ENCODE results near the gene POLR1A.
A peak's percentile ranks its signal among the peaks of the same experiment; 100 is the strongest.

Gene POLR1A

DNA sequence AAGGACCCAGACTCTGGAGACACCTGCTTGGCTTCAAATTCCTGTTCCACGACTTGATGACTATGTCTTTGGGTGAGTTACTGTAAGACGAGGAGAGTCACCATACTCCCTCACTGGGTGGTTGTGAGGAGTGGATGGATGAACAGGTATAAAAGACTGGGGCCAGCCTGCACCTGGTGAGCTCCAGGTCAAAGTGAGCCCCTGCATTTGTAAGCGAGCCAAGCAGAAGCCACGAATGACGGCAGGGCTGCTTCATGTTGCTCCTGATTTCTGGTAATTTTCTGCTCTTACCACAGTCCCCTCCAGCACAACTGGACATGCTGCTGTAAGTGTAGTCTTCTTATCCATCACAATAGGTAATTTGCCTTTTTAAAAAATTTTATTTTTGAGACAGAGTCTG lies 86.6 kb downstream of the POLR1A start:
- no peak for DNase-seq

DNA sequence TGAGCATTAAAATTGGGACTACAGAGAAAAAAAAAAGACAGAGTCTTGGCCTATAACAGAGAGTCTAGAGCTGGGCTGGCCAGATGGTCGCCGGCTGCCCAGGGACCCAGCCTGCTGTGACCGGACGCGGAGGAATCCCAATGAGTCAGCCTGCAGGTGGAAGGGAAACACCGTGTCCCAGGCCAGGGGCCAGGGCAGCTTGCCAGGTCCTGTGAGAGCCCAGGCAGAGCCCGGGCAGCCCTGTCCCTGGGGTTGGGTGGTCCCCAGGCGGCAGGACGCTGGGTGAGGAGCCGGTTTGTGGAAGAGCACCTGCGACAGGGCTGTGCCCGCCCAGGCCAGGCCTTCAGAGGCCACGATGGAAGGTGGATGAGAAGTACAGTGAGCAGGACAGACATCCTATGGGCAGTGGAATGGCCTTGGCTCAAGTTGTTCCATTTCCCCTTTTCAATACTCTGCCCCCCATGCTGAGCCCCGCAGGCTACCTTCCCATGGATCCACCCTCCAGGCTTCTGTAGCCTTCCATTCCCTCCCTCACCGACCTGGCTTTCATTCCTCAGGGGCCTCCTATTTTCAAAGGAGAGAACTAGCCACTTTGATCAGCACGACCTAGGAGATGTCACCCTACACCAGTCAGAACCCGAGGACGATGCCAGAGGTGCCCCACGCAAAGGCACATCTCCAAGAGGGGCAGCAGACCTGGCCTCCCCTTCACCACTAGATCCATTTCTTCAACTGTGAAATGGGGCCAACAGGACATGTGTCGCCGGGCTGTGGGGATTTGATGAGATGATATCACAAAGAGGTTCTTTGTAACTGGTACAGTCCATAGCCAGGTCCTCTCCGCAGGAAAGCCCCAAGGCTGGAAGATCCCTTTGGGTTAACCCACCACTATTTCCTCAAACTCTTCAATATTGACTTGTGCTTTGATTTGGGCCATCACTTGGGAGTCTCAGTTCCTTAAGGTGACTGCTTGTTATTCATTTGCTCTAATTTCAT lies 87.5 kb downstream of the POLR1A start:
- no peak for DNase-seq

DNA sequence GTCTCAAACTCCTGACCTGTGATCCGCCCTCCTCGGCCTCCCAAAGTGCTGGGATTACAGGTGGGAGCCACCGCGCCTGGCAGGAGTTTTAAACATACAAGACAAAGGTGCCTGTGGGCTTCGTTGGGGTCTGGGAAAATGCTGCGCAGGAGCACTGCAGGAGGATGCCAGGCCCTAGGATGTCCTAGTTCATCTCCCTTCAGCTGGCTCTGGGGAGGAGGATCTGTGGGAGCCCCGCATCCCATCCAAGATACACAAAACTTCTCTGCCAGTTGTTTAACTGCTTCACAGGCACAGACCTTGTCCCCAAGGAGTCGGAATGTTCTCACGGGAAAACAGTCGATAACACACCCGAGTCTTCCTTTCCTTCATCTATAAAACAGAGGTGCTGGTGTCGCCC lies 89.1 kb downstream of the POLR1A start:
- no peak for DNase-seq

DNA sequence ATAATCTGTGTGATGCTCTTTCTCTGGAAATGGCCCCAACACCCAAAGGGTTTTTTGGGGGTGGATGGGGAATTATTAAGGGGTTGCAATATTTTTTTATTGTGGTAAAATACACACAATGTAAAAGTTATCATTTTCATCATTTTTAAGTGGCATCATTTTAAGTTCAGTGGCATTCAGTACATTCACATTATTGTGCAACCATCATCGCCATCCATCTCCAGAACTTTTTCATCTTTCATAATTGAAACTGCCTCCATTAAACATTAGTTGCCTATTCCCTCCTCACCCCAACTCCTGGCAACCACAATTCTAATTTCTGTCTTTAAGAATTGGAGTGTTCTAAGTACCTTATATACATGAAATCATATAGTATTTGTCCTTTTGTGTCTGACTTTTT lies 90.0 kb downstream of the POLR1A start:
- no peak for DNase-seq

DNA sequence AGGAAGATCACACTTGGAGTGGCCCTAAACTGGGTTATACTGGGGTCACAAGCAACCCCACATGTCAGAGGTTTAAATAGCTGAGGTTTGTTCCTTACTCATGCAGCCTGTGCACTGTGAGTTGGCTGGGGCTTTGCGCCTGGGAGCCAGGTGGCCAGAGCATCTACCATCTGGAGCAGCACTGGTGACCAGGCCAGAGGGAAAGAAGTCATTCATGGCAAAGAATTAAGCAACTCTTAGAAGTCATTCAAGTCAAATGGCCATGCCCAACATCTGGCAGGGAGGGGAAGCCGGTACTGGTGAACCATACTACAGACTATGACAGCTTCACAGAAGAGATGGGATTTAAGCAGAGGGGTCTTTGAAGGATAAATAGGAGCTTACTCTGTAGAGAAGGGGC lies 90.7 kb downstream of the POLR1A start:
- no peak for DNase-seq

DNA sequence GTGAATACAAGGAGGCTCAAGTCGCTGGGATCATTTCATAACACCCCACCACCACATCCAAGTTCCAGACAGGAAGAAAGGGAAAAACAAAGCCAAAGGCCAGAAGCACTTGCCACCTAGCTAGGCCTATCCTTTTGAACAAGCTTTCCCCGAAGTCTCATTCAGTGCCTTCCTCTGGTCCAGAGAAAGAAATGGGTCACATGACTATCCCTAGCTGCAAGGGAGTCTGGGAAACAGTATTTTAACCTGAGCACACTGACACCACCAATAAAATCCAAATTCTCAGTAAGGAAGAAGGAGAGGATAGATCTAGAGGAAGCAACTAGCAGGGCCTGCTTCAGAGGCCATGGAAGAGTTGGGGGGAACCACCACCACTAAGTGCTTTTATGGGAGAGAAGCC lies 91.2 kb downstream of the POLR1A start:
- no peak for DNase-seq

DNA sequence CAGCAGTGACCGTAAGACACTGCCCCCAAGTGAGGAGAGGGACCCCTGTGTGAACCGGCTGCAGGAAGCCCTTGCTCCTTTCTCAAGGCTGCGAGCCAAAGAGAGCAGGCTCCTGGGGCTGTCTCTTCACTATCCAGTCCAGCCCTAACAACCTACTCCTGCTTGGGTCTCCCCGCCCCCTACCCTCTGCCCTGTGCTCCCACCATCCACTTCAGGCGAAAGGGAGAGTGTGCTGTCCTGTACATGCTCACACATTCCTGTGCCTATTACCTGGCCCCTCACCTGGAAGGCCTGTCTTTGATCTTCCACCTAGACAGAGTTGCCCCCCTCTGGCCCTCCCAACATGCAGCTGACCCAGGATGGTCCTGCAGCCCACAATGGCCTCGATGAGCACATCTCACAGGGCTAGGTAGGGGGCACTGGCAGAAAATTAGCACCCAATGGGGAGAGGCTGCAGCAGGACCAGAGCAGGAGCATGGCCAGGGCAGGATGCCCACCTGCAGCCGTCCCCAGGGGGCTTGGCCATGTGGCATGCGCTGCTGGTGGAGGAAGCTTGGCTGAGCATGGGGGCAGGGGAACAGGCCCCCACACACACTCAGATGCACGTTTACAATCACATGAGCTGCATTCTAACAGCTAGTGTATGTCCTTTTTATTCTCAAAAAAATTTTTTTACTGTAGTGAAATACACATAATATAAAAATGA lies 93.5 kb downstream of the POLR1A start:
- DNase-seq, result no peak

DNA sequence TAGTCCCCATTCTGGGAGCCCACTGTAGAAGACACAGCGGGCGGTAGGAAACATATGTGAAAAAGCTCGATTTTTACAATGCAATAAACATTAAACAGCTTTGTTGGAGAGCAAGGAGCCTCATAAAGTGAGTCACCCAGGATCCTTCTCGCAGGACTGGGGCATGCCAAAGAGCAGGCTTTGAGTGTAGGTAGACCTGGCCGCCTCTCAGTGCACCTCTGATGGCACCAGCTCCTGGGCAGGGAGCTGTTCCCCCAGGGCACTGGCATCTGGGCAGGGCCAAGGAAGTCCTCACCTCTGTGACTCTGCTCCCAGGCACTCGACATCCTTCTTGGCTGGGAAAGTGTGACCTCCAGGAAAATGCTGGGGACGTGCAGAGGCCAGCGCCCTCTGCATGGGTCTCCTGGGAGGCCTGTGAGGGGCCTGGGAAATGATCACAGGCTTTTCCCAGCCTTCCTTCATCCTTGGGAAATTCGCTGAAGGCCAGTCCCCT lies 94.2 kb downstream of the POLR1A start:
- no peak for DNase-seq

DNA sequence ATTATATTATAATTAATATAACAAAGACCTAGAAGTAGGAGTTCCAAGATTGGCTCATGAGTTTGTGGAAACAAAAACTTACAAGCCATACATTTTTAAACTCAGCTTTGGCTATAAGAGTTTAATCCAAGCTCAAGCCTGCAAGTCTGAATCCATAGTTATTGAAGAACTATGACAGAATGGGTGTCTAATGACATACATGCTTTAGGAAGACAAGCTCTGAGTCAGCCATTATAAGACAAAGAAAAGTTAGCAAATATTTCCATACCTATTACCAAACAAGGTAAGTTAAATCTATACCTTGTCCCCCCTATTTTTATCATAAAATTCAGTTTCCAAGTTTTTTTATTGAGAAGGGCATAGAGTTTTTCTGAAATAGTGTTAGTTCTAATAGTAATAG lies 95.6 kb downstream of the POLR1A start:
- DNase-seq, result no peak

DNA sequence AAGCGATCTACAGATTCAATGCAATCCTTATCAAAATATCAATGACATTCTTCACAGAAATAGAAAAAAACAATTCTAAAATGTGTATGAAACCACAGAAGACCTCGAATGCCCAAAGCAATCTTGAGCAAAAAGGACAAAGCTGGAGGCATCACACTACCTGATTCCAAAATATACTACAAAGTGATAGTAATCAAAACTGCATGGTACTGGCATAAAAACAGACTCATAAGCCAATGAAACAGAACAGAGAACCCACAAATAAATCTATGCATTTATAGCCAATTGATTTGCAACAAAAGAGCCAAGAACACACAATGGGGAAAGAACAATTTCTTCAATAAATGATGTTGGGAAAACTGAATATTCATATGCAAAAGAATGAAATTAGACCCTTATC lies 99.2 kb downstream of the POLR1A start:
- no peak for DNase-seq

DNA sequence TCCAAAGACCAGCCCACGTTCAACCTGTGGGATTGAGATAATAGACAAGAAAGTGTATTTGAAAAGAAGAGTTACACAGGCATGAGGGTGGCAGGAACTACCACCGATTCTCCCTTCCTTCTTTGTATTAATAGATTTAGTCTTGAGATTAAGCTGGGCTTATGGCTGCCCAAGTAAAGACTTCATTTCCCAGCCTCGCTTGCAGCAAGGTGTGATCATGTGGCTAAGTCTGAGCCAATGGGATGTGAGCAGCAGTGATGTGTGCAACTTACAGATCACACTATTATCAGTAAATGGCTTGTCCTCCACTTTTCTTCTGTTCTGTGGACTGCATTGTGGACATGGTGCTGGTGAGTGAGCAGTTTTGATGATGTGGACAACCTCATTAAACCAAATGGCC lies 101.7 kb downstream of the POLR1A start:
- DNase-seq, result no peak

DNA sequence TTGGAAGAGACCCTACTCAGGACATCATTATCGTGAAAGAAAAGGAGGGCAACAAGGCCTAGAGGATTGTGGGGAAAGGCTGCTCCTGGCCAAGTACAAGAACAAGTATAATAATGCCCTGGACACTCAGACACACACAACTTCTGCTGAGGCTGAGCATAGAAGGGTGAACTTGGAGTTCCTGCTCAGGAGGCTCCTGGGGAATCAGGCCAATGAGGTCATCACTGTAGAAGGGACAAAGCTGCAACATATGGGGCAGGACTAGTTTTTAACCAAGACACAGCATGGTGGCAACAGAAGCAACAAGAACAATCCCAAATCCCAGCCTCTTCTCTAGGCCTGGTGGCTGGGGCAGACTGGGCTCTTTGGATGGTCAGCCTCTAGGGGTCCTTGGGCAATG lies 102.6 kb downstream of the POLR1A start:
- DNase-seq, result no peak

DNA sequence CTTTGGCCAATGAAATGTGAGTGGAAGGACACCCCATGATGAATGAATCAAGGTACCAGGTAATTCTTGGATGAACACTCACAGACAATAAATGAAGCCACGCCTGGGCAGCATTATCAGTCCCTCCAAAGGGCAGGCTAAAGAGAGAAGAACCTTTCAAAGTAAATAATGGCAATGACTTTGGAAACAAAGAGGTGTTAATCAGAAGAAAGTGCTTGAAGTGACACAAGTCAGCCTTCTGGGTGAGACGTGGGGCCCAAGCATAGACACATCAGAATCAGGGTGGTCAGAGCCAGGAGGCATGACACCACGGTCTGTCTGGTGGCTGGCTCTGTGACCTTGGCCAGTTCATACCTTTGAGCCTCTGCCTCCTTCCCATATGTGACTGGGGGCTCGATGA lies 103.3 kb downstream of the POLR1A start:
- no peak for DNase-seq

DNA sequence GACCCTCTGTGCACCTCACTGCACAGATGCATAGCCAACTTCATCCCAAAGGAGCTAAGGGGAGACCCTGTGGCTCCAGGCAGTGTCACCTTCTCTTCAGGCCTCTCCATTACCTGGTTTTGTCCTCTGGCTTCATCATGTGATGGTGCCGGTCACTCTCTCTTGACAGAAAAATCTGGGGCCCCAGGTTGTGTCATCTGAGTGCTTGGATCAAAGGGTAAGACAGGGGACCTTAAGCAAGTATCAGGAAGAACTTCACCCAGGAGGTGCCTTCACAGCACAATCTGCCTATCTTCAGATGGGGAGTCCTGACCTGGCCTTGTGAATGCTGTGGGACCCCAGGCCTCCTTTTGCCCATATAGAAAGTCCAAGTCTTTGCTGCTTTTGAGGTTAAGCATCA lies 104.4 kb downstream of the POLR1A start:
- no peak for DNase-seq

DNA sequence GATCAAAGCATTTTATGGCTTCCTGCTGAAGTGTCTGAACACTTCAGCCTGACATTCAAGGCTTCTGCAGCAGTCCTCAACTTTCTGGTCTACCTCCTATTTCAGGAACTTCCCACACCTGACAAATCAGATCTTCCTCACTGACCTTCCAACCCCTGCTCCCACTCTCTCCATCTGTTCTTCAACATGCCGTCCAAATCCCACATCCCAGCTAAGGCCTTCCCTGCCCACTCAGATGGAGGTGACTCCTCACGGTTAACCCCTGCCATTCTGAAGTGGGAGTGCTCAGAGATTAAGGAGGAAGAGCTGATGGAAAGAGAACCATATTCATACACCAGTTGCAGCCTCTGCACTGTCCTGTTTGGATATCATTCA lies 104.8 kb downstream of the POLR1A start:
- DNase-seq, result no peak

DNA sequence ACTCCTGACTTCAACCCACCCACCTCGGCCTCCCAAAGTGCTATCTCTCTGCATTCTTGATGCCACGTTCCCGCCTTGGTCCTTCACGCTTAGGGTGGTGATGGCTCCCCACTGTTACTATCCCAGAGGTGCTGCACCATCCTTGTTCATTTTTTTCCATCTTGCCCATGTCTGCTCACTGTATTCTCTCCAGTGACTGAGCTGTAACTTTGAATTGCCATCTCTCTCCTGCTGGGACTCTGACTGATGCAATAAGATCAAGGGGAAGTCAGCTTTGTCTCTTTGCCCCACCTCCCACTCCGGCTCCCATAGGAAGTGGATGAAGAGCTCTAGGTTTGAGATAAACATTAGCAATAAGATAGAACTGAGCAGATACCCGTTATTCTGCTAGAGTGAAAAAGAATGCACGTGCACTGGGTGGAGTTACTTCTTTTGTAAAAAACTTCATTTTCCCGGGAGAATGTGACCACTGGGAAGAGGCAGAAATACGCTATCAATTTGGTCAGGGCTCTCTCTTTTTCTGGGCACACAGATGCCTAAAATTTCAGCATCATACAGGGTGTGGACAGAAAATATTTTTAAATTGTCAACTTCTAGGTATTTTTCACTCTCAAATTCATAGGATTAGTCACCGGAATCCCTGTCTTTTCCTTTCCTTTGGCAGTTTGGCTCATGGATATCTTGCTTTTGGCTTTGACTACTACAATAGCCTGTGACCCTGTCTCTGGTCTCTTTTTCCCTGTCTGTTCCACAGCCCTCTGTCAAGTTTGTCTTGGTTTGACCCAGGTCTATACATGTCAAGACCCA lies 105.4 kb downstream of the POLR1A start:
- no peak for DNase-seq

DNA sequence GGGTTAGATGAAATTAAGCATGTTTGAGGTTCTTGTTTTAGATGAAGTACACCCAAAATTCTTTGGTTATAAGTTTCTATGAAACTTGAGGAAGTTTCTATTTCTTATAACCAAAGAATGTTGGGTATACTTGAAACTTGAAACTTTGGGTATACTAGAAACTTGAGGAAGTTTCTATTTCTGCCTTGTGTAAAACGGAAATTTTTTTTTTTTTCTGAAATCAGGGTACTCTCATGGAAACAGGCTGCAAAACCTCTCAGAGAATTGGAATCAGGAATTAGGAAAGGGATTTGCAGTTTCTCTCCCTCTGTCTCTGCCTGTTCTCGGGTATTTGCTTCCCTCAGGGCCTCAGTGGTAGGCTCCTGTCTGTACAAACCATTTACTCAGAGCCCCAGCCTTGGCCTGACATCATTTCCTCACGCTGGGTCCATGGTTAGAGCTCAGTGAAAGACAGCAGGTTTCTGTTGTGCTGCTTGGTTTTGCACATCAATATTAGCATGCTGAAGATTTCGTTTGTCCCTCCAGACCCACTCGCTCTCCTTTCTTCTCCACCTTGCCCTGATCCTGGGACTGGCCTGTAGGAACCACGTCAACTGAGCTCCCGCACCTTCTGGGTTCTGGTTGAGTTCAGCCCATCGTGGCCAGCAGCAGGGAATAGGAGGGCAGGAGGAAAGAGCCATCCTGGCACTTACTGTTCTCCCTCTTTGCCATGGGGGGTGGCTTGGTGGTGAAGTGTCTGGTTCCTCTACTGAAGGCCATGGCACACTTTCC lies 106.4 kb downstream of the POLR1A start:
- DNase-seq, result peak; percentile 20 to 32

DNA sequence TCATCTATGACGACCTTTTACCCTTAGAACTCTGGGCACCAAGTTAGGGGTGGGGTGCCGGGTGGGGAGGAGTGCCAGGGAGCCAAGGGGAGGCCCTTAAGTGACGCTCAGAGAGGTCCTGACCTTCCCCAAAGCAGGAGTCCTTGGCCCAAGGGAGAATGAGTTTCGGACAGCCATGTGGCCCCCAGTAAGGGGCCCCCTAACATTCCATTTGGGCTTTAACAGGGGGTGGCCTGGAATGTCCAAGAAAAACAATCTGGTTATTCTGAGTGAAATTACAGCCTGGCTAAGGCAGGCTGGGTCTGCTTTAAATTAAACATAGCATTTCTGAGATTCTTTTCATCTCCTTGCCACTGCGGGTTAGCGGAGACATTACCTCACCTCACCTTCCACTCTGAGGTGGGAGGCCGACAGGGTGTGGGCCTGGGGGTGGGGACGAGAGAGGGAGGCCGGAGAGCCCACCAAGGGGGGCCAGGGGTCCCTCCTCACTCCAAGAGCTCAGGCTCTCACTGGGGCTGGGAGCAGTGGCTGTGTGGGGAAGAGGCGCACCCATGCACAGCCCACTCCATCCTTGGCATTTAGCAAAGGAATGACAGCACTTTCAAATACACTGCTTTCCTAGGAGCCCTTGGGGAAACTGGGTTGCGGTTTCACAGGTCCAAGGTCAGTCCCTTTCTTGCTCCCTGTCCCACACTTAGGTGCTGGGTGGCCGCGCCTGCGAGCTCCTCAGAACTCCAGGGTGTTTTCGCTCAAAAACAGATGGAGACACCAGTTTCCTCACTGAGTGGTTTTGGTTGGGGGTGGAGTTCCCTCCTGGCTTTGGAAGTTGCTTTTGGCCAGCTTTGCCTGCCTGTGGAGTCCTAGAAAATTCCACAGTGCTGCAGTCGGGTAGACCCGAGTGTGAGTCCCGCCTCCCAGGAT lies 107.4 kb downstream of the POLR1A start:
- no peak for DNase-seq

DNA sequence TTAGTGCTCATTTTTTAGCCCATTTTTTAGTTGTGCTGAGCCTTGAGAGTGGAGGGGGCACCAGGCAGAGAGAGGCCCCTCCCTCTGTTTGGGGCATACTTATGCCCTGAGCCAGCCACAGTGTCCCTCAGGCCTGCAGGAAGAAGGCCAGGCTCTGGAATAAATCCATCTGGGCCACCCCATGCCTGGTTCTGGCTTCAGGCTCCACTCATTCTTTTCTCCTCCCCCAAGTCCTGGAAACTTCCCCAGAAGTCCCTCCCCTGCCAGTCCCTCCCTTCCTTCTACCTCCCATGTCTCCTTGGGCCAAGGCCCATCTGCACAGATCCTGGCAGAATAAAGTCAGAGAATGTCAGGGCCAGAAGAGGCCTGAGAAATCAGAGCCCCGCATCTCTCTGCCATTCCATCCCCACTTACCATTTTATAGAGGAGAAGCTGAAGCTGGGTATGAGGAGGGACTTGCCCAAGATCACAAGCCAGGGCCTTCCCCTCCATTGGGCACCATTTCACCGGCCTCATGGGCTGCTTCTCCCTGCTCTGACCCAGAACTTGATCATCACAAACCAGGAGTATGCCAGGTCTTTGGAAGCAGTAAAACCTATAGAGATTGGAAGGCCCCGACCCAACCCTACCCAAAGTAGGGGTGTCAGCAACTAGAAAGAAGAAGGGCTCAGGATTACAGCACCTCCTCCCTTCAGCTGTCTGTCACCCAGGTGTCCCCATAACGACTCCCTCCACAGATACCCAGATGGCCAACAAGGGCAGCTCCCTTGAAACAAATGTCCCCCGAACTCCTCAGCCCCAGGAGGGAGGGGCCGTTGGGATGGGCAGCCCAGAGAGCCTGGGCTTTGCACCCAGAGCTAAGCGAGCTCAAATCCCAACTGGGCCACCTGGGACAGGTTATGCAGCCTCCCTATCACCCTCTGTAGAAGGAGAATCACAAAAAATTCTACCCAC lies 108.4 kb downstream of the POLR1A start:
- DNase-seq, result no peak

DNA sequence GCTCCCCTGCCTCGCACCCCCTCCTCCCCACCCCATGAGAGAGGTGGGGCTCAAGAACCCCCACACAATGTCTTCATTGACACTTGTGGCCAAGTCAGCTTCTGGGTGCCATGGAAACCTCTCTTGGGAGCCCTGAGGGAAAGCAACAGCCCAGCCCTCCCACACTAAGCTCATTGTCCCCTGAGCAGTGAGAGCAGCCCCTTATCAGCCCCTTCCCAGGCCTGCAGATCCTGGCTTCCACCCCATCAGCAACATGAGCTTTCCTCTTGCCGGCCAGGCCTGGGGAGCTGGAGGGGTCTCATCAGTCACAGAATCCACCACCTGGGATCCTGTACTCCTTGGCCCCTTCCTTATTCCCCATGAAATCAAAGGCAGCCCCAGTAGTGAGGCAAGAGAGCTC lies 109.1 kb downstream of the POLR1A start:
- no peak for DNase-seq
